GM12891 (cell line): ENCODE data around the gene KLF18.

Experiments used
- POLR2A ChIP-seq: IDR thresholded peaks from 2 replicates; pipeline ENCODE4 v1.6.1; 2011; ENCODE audit warnings: low read depth, low read length, control low read depth
- POLR2AphosphoS5 ChIP-seq: IDR thresholded peaks from 2 replicates; pipeline ENCODE4 v1.6.1; 2011; ENCODE audit warnings: low read depth, low read length, control low read depth
- SPI1 ChIP-seq: IDR thresholded peaks from 2 replicates; pipeline ENCODE4 v1.6.1; 2011; ENCODE audit warnings: low read depth, low read length, control low read depth
- TAF1 ChIP-seq: IDR thresholded peaks from 2 replicates; pipeline ENCODE4 v1.6.1; 2011; ENCODE audit warnings: low read depth, low read length, control low read depth

DNA sequence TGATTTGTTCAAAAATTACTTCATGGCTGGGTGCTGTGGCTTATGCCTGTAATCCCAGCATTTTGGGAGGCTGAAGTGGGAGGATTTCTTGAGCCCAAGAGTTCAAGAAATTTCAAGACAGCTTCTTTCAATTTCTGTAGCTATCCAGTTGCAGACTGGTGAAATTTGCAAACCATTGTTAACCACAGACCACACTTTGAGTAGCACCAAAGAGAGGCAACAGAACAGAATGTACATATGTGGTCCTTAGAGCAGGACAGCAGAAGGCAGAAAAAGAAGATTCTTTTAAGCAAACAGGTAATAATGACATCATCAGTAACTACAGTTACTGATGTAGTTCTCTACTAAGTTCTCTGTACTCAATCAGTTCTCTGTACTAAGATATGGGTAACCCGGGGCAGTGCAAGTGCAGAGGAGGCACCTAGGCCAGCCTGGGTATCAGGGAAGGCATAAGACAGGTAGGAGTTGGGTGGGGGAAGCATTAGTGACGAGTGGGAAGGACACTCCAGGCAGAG is 28.3 kb downstream of the KLF18 start:
- TF ChIP-seq POLR2A, result no peak
- no peak for TF ChIP-seq TAF1
- TF ChIP-seq POLR2AphosphoS5, result no peak
- TF ChIP-seq SPI1, result no peak
